GM18499 (cell line): ENCODE measurements around the gene KCNJ6.
"Not testable (repeated sequence)": the region's sequence is repeated elsewhere in the genome, so short reads cannot be mapped to it uniquely, and the experiment has no call there.

Experiments used
- ATAC-seq: cut with Tn5 transposase; IDR thresholded peaks from one replicate; pipeline ENCODE4 v1.9.1; 2021; ENCODE audit warnings: moderate number of reproducible peaks; ENCODE audit not compliant: insufficient read depth, unreplicated experiment

The KCNJ6 gene, protein sequence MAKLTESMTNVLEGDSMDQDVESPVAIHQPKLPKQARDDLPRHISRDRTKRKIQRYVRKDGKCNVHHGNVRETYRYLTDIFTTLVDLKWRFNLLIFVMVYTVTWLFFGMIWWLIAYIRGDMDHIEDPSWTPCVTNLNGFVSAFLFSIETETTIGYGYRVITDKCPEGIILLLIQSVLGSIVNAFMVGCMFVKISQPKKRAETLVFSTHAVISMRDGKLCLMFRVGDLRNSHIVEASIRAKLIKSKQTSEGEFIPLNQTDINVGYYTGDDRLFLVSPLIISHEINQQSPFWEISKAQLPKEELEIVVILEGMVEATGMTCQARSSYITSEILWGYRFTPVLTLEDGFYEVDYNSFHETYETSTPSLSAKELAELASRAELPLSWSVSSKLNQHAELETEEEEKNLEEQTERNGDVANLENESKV

DNA sequence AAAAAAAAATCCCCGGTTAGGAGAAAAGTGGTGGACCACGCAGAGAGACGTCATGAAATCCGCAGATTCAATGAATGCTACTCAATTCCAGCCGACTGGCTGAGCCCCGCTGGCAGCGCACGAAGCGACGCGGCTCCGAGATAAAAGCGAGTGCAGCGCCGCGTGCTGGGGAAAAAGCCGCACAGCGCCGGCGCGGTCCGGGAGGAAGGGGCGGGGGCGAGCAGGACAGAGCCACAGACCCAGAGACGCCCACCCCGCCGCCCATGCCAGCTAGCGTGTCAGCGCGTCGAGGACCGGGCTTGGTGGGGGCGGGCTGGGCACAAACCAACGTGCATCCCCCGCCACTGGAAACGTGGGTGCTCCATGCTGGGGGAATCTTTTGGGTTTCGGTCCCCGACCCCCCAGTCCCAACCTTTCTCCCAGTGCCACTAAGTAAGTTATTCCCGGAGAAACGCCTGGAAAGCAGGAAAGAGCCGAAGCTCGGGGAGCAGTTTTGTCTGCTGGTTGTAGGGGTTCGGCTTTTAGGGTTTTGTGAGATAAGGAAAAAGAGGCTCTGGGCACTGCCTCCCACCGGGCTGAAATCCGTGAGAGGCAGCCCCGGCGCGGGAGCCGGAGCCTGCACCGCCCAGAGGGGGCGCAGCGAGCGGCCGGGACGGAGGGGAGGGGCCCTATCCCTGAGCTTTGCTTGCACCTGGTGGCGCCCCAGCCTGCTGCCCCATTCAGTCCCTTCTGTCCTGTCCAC is at the start of gene KCNJ6:
KCNJ6 (minus strand) TSS at position 148 of the 742 bp plus-strand sequence. CDS start 75,775 bp downstream, outside the sequence.
- ATAC-seq, result no peak

DNA sequence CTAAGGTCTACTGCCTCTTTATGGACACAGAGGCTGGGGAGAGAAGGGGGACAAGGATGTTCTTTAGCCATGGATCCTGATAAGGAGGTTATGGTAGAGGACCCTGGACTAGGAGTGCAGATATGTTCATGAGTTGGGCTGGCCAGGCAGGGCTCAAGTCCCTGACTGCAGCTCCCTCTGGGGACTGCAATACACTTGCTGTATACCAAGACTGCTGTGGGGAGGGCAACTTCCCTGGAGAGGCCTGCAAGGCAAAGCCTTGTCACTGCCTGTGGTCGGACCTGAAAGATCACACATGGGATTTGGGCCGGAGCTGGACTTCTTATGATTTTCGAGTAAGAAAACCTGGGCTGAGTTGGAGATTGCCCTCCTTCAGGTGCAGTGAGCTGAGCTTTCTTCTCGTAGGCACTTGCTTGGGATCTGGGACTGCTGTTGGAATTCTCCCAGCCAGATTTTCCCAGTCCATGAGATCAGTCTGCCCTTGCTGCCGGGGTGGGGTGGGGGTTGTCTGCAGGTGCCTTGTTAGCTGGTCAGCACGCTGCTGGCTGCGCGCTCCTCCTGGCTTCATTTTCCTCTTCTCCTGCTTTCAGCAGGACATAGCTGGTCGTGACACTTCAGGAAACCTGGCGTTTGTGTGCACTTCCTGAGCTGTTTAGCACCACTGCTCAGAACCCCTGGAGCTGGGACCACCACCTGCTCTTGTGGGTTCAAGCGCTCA is 49.0 kb upstream of the KCNJ6 start:
- ATAC-seq, result no peak

DNA sequence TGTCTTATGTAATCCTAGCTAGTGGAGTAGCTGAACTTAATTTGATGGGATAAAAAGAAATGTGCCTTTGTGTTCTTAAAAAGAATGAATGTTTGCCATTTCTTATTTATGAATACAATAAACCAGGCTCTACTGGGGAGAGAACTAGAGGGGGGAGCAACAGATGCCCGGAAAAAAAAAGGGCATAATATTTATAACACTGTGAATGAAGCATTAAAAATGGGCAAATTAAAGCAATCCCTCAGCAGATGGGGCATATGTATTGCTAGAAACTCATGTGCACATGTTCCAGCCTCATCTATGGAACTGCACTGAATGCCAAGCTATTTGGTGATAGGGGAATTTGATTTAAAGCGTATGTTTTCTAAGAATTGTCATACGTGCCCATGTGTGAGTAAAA is 42.3 kb upstream of the KCNJ6 start:
- ATAC-seq, result no peak

DNA sequence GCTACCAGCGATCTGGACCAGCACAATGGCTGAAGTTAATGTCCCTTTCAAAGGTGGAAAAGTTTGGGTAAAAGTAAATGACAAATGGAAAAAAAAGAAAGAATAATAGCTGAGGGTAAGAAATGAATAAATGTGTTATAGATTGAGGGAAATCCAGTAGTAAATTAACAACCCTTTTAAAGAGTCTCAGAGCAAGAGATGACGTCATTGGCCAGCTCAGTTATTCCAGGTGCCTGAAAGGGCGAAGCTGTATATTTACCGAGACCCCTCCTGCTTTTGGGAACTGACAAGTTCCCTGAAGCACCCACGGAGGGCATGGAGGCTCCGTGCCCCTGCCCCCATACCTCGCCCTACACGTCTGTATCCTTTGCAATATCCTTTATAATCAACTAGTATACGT is 40.5 kb upstream of the KCNJ6 start:
- no peak for ATAC-seq

DNA sequence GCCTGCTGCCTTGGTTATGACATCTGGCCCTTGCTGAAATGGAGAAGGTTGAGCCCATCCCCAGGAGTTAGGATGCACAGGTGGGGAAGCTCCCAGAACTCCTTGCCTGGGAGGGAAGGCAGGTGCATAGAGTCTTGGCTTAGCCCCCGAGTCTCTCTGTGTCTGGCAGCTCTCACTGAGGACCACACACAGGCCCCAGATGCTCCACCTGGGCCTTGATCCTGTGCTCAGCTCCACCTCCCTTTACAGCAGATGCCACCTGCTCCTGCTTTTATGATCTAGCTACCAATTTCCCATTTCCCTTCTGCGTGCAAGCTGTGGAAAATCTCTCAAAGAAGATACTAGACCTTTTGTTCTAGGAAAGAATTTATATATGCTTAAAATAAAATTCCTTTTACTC is 28.8 kb upstream of the KCNJ6 start:
- ATAC-seq, result no peak

DNA sequence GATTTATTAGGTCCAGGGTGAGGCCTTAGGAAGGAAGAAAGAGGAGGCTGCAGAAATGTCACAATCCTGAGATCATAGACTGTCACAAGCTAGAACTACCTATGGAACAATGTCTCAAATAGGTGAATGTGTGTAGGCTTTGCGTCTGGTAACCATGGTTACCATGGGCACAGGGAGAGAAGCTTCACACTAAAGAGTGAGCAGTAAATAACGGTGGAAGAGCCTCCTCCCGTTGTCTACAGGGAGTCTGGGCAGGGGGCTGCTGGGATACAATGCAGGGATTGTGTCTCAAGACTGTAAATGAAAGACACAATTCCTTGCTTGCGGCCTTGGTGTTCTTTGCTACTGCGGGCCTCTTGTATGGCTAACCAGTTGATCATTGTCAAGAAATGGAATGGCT is 28.2 kb upstream of the KCNJ6 start:
- ATAC-seq, result no peak

DNA sequence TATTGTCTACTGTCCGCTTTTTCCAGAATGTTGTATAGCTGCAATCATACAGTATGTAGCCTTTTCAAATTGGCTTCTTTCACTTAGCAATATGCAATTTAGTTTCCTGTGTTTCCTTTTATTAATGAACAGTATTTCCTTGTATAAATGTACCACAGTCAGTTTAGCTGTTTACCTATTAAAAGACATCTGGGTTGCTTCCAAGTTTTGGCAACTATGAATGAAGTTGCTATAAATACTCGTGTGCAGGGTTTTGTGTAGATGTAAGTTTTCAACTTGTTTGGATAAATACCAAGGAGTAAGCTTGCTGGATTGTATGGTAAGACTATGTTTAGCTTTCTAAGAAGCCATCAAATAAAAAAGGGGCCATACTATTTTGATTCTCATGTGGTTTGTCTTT is 24.4 kb upstream of the KCNJ6 start:
- ATAC-seq, result no peak

DNA sequence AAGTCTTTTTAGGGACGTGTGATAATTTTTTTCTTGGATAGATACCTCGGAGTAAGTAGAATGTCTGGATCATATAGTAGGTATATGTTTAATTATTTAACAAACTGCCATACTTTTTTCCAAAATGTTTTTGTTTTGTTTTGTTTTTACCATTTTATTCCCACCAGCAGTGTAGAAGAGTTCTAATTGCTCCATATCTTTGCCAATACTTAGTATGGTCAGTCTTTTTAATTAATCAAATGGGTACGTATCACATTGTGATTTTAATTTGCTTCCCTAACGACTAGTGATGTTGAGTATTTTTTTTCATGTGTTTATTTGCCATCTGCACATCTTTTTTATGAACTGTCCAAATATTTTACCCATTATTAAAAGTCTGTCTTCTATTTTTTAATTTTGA is 23.6 kb upstream of the KCNJ6 start:
- no peak for ATAC-seq

DNA sequence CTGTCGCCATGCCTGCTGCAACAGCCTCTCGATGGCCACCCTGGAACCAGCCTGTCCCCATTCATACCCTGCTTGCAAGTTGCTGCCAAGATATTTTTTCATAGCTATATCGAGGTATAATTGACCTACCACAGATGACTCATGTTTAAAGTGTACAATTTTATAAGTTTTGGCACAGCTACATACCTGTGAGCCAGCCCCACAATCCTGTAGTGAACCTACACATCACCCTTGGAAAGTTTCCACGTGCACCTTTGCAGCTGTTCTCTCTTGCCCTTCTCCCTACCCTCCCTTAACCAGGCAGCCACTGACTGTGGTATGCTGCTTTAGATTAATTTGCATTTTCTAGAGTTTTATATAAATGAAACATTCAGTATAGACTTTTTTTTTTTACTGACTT is 23.0 kb upstream of the KCNJ6 start:
- no peak for ATAC-seq

DNA sequence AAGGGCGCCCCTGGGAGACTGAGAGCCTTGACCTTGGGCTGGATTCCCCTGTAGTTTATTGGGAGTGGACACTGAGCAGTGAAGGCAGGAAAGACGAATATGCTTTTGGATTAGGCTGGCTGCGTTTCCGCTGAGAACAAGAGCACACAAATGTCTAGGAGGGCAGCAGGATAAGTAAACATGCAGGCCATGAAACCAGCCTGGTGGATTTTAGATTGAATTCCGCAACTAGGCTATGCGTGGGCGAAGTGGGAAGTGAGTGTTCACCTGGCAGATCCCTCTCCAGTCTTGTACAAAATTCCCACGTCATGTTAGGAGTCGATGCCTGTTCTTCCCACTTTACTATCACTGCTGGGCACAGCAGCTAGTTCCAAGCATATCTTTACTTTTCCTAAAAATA is 21.4 kb upstream of the KCNJ6 start:
- no peak for ATAC-seq

DNA sequence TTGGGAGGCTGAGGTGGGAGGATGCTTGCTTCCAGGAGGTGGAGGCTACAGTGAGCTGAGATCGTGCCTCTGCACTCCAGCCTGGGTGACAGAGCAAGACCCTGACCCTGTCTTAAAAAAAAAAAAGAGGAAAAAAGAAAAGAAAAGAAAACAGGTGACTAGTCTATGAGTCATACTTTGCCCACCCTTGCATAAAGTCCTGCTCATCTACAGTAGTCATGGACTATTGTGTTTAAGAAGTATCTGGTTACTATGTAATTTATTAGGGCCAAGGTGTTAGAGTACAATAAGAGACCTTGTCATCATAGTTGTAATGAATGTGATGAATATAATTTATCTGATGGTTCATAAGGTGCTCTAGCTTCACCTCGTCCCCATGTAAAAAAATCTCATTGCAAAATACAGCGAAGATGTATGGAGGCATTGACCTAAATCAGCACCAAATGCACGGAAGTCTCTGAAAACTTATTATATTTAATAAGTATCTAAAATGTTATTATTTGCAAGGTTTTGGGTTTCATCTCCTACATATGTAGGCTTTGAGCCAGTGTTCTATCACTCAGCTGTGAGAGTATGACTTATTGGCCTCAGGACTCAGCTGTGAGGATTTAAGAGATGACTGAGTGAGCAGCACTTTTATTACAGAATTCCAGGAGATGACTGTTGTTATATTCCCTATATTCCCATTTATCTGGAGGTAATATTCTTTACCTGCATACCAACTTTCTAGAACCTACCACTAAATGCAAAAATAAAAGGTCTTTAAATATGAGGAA is 19.9 kb upstream of the KCNJ6 start:
- no peak for ATAC-seq

DNA sequence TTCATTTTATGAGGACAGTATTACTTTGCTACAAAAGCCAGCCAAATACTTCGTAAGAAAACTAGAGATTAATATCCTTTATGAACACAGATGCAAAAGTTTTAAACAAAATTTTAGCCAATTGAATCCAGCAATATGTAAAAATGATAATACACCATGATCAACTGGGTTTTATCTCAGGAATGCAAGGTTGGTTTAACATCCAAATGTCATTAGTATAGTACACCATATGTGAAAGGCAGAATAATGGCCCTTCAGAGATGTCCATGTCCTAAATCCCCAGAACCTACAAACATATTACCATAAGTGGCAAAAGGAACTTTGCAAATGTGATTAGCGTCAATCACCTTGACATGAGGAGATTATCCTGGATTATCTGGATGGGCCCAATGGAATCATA is 16.7 kb upstream of the KCNJ6 start:
- ATAC-seq, result no peak

DNA sequence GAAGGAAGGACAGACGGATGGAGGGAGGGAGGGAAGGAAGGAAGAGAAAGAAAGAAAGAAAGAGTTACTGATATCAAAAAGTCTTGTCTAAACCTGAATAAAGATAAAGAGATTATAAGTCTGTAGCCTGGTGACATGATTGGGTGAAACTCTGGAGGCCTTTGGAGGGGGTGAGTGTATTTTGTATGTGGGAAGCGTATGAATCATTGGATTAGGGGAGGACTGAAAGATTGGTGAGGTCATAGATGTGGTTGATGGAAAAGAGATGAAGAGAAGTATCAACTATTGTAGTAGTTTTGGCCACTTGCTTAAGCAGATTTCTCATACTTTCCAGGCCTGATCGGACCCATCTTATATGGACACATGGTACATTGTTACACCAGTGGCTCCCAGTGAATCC is 11.5 kb upstream of the KCNJ6 start:
- ATAC-seq, result no peak

DNA sequence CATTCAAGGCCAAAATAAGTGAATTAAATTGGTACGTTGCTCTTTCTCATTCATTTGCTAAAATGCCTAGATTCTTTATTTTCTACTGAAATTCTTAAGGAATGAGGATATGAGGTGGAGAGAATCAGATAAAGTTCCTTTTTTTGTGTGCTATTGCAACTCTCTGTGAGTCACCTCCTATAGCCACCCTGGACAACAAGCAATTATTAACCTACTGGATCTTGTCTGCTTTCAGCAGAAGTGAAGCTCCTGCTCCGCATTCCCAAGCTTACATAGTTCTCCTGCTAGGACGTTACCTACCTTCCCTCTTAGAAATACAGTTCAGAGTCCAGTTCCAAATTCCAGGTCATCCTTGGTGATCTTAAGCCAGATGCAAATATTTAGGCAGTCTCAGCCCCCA is 4.8 kb upstream of the KCNJ6 start:
- ATAC-seq, result no peak

DNA sequence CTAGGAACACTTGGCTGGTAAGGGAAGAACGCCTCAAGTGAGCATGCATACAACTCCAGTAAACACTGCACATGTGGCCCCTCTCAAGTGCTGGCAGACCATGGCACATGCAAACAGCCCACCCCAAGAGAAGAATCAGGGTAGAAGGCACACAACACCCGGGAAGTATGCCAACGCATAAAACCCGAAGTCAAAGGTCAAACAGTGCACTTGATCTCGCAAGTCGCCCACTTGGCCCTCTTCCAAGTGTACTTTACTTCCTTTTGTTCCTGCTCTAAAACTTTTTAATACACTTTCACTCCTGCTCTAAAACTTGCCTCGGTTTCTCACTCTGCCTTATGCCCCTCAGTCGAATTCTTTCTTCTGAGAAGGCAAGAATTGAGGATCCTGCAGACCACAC is 4.0 kb upstream of the KCNJ6 start:
- ATAC-seq, result not testable (repeated sequence)

DNA sequence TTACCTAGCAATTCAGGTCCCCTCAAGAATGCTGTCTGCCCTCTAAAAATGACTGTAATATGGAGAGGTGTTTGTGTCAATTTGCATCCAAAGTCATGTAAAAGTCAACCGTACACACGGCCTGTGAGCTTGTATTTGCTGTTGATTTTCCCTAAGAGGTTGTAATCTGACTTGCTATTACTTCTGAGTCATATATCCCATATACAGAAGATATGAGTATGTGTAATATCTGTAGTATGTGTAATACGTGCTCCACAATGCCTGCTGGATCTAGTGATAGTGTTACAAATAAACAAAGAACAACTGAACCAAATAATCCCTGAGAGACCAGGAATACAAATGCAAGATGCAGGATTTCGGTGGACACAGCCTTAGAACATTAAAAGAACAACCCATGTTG is 1.4 kb upstream of the KCNJ6 start:
- ATAC-seq, result no peak

DNA sequence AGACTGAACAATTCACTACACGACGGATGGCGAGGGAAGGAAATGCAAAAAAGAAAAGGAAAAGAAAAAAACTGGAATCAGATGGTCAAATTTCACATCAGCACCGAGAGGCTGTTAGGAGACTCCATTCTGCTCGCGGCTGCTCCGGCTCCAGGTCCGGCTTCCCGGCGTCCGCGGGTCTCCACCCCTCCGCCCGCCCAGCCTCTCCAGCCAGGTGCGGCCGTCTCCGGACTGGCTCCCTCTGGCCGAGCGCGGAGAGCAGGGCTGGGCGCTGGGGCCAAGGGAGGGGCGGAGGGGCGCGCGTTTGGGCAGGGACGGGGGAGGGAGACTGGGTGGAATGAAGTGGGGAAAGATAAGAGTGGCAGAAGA is 332 bp downstream of the KCNJ6 start:
- no peak for ATAC-seq

DNA sequence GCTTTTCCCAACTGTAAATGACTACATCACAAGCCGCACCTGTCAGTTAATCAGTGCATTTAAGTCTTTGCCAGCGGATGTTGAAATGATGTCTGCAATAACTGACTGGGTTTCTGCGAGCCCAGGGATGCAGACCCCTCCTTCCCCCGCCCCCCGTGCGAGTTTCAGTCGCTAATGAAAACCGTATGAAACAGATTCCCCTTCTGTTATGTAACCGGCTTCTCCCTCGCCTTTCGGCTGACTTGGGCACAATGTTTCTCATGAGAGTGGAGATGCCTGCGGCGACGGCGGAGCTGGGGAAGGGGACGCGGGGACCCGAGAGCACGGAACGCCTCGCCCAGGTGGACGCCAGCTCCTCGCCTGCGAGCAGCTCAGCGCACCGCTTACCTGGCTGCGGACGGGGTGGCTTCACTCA is 753 bp downstream of the KCNJ6 start:
- no peak for ATAC-seq

DNA sequence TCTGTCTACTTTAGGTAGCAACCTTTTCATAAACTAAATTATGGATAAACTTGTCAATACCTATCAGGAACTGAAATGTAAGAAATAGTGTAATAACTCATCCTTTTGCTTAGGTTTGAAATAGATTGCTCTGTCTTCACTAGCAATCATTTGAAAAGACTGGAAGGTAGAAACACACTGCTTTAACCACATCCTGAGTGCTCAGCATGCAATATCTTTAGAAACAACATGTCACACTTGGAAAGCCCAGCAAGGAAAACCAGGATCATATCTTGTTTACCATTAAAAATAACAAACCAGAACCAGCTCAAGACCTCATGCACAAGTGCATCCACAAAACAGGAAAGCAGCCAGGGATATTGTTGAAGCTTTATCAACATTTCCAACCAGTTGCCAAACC is 3.6 kb downstream of the KCNJ6 start:
- ATAC-seq, result no peak

DNA sequence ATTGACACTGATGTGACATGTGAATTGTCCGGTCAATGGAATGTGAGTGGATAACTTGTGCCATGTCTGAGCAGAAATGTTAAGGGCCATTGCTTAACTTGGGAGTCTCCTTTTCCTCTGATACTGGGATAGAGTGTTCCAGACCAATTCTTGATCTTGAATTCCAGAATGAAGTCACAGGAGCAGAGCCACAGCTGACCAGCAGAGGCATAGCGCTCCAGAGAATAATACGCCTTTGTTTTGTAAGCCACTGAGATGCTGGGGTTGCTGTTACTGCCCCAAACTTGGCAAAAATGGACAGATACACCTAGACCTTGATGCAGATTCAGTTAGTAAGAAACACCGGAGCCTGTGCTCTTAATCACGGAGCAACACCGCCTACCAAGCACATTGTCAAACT is 6.3 kb downstream of the KCNJ6 start:
- no peak for ATAC-seq

DNA sequence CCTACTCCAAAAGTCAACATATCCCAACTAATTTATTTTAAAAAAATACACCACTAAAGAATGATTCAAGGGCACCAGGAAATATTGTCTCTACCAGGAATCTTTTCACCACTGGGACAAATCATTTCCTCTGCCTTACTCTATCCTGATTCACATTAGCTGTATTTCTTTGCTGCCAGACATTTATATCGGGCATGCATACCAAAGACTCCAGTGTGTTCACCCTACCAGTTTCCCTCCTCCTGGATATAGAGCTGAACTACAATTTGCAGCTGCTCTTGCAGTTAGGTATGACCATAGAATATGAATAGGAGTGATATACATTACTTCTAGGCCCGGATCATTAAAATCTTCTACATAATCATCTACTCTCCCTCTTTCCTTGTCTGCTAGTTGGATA is 7.6 kb downstream of the KCNJ6 start:
- ATAC-seq, result no peak
